Naive thymus-derived CD4-positive, alpha-beta T cell (primary cell): ENCODE data around the gene SPAG6. TPM values are rescaled to one million over a fixed set of nuclear protein-coding genes. Genes with fewer than 3 reads are reported as not detected.

Experiments
- ATAC-seq: fragments of 150-1000 bp; cut with Tn5 transposase; 2 replicates; pipeline ENCODE4 v1.10.0; 2021; ENCODE audit warnings: mild to moderate bottlenecking, moderate library complexity
- CTCF ChIA-PET: fragments of 350-600 bp; sonication (Branson Sonifier 250); formaldehyde crosslinking; loops from one replicate; lab custom pipeline; 2021; ENCODE audit warnings: antibody characterized with exemption; lab: Charles Lee
- POLR2A ChIA-PET: fragments of 350-600 bp; sonication (Branson Sonifier 250); formaldehyde crosslinking; loops from one replicate; lab custom pipeline; 2021; ENCODE audit warnings: antibody characterized with exemption, inconsistent platforms; lab: Charles Lee
- DNase-seq, 9 donors: peaks; one replicate each; pipeline versions ENCODE4 v3.0.0 to v3.0.0-alpha.2; 2020 to 2022; ENCODE audit warnings: mixed read lengths in 1 of 9
- H3K27ac ChIP-seq: one replicate; pipeline ENCODE4 v1.7.0; 2013; ENCODE audit warnings: mild to moderate bottlenecking, low read depth, low read length, moderate library complexity
- H3K27me3 ChIP-seq, 2 donors: one replicate each; pipeline ENCODE4 v1.7.0; 2013; ENCODE audit warnings: low read length in 2 of 2, mild to moderate bottlenecking in 2 of 2, moderate library complexity in 2 of 2; ENCODE audit not compliant: control insufficient read depth in 2 of 2, insufficient read depth in 2 of 2
- H3K36me3 ChIP-seq, 3 experiments: 1 replicate in 2 of 3; 2 replicates in 1 of 3; pipeline ENCODE4 v1.7.0; 2013; ENCODE audit warnings: low read length in 3 of 3, mild to moderate bottlenecking in 3 of 3, moderate library complexity in 1 of 3; ENCODE audit not compliant: insufficient read depth in 3 of 3, control insufficient read depth in 2 of 3
- H3K4me1 ChIP-seq, 2 donors: one replicate each; pipeline ENCODE4 v1.7.0; 2013; ENCODE audit warnings: low read length in 2 of 2, mild to moderate bottlenecking in 2 of 2, moderate library complexity in 1 of 2; ENCODE audit not compliant: control insufficient read depth in 2 of 2, insufficient read depth in 2 of 2
- H3K4me3 ChIP-seq: 2 replicates; pipeline ENCODE4 v1.7.0; 2013; ENCODE audit warnings: mild to moderate bottlenecking, low read length
- H3K9me3 ChIP-seq, 3 experiments: 1 replicate in 2 of 3; 2 replicates in 1 of 3; pipeline ENCODE4 v1.7.0; 2013; ENCODE audit warnings: low read length in 3 of 3; ENCODE audit not compliant: control insufficient read depth in 2 of 3
- H3K27ac Mint-ChIP-seq, 9 donors: one replicate each; pipeline ENCODE4 v1.8.0; 2020 to 2022; ENCODE audit warnings: mixed read lengths in 9 of 9, mild to moderate bottlenecking in 8 of 9, moderate library complexity in 5 of 9, inconsistent platforms in 2 of 9
- H3K27me3 Mint-ChIP-seq, 5 donors: one replicate each; pipeline ENCODE4 v1.8.0; 2021 to 2022; ENCODE audit warnings: mixed read lengths in 5 of 5, mild to moderate bottlenecking in 1 of 5
- H3K36me3 Mint-ChIP-seq, 5 donors: one replicate each; pipeline ENCODE4 v1.8.0; 2020 to 2022; ENCODE audit warnings: mixed read lengths in 5 of 5, mild to moderate bottlenecking in 3 of 5, inconsistent platforms in 1 of 5
- H3K4me1 Mint-ChIP-seq, 7 donors: one replicate each; pipeline ENCODE4 v1.8.0; 2020 to 2022; ENCODE audit warnings: mixed read lengths in 7 of 7, mild to moderate bottlenecking in 3 of 7, inconsistent platforms in 1 of 7
- H3K4me3 Mint-ChIP-seq, 10 donors: one replicate each; pipeline ENCODE4 v1.8.0; 2020 to 2022; ENCODE audit warnings: mild to moderate bottlenecking in 10 of 10, mixed read lengths in 10 of 10, moderate library complexity in 6 of 10, inconsistent platforms in 2 of 10
- H3K9me3 Mint-ChIP-seq, 11 donors: one replicate each; pipeline ENCODE4 v1.8.0; 2020 to 2022; ENCODE audit warnings: mixed read lengths in 11 of 11, mild to moderate bottlenecking in 4 of 11, inconsistent platforms in 1 of 11, moderate library complexity in 1 of 11
- intact Hi-C, 2 donors: fragments of 100-400 bp; cut with micrococcal nuclease; formaldehyde crosslinking; loops; one replicate each; pipeline ENCODE4 v1.15.1; 2023
- polyA plus RNA-seq, 2 donors: library from polyadenylated mRNA; unstranded; fragments of 300-500 nt; fragmentation: Illumina TruSeq; gene quantifications; one replicate each; pipeline ENCODE4 v1.2.3, GENCODE V29; 2021
- total RNA-seq, 6 experiments: library from RNA in 5 of 6; stranded (reverse) in 5 of 6; gene quantifications; 1 replicate in 5 of 6; 2 replicates in 1 of 6; pipeline ENCODE4 v1.2.3 and lab custom pipeline; 2021 to 2026

Gene SPAG6
- total and polyA plus RNA-seq, 7 experiments from 2014 or later: 0.46 to 0.93 TPM; not detected in 5

GRCh38 chr10:22335173-22335933 is 9.9 kb upstream of the SPAG6 start:
- Mint-ChIP-seq H3K27me3 (peaks cover 30 to 57% (median 52%) of the 10 kb centered on the region in 5 donors), H3K27ac (peak overlapping the region; percentile 84 to 95 (median 92)), H3K9me3 (peaks cover 0 to 40% (median 5%) of the 10 kb centered on the region in 11 donors), H3K36me3 (peaks cover 0 to 17% (median 0%) of the 10 kb centered on the region in 5 donors), H3K4me3 (peak overlapping the region; percentile 82 to 91 (median 87)), H3K4me1 (peaks cover 7 to 55% (median 35%) of the 10 kb centered on the region in 7 donors)
- CTCF ChIA-PET: no interaction called here
- POLR2A ChIA-PET: interaction anchor here (0.5 to 1.1 kb wide), 3 partner anchors 8 to 81 kb away, joined by 3 to 4 read pairs (median 4); no protein-coding TSS in a partner anchor
- peak; percentile 90 for ATAC-seq
- H3K36me3 ChIP-seq: no peaks in the 10 kb centered on the region
- peak overlapping the region; percentile 57 for H3K4me3 ChIP-seq
- H3K27me3 ChIP-seq: peaks cover 25 to 47% of the 10 kb centered on the region in 2 donors
- H3K9me3 ChIP-seq: no peaks in the 10 kb centered on the region
- peak; percentile 51 to 83 (median 77) for DNase-seq
- H3K27ac ChIP-seq: peak overlapping the region; percentile 63
- intact Hi-C loops: loop anchor here in 1 of 2 donors (1.0 to 2.0 kb wide), 2 partner anchors 106 to 801 kb away; partner anchors contain the start of gene MLLT10
- H3K4me1 ChIP-seq: peaks cover 36 to 38% of the 10 kb centered on the region in 2 donors

- Histone ChIP-seq H3K27me3 (peaks cover 34 to 70% of the 10 kb centered on the region in 2 donors), H3K36me3 (no peaks in the 10 kb centered on the region), H3K4me1 (peaks cover 36 to 39% of the 10 kb centered on the region in 2 donors), H3K9me3 (no peaks in the 10 kb centered on the region), H3K4me3 (no peak overlapping the region), H3K27ac (no peak overlapping the region)
- CTCF ChIA-PET: interaction anchor here (0.6 to 2.5 kb wide), 2 partner anchors 22 to 80 kb away, joined by 3 to 8 read pairs; partner anchors contain the start of gene COMMD3
- Mint-ChIP-seq H3K9me3 (peaks cover 0 to 48% (median 9%) of the 10 kb centered on the region in 11 donors), H3K4me1 (peaks cover 6 to 54% (median 22%) of the 10 kb centered on the region in 7 donors), H3K4me3 (peak overlapping the region in 3 of 10 donors; percentile 15 to 45 (median 21)), H3K36me3 (peaks cover 0 to 10% (median 0%) of the 10 kb centered on the region in 5 donors), H3K27ac (no peak overlapping the region), H3K27me3 (peaks cover 47 to 69% (median 63%) of the 10 kb centered on the region in 5 donors)
- POLR2A ChIA-PET: interaction anchor here (1.6 to 2.5 kb wide), 3 partner anchors 18 to 84 kb away, joined by 4 to 16 read pairs (median 5); no protein-coding TSS in a partner anchor
- intact Hi-C loops: loop anchor here in 1 of 2 donors (2.0 kb wide), 1 partner anchor 14 kb away; no protein-coding TSS in a partner anchor
- DNase-seq (no peak), ATAC-seq (no peak)
Observed at GRCh38 chr10:22338185-22338900, 7.0 kb upstream of the SPAG6 start.

- peaks cover 0 to 5% (median 0%) of the 10 kb centered on the region in 5 donors for H3K36me3 Mint-ChIP-seq
- Histone ChIP-seq H3K9me3 (no peaks in the 10 kb centered on the region), H3K27ac (no peak overlapping the region), H3K4me3 (no peak overlapping the region), H3K27me3 (peaks cover 40 to 75% of the 10 kb centered on the region in 2 donors), H3K36me3 (no peaks in the 10 kb centered on the region), H3K4me1 (peaks cover 30 to 34% of the 10 kb centered on the region in 2 donors)
- intact Hi-C loops: loop anchor here in 1 of 2 donors (2.0 kb wide), 1 partner anchor 14 kb away; no protein-coding TSS in a partner anchor
- peaks cover 0 to 48% (median 5%) of the 10 kb centered on the region in 11 donors for H3K9me3 Mint-ChIP-seq
- ATAC-seq (no peak), DNase-seq (no peak)
- ChIA-PET CTCF (interaction anchor here (0.6 to 2.5 kb wide), 3 partner anchors 15 to 80 kb away, joined by 3 to 8 read pairs (median 4); partner anchors contain the start of gene COMMD3), POLR2A (interaction anchor here (0.6 to 2.7 kb wide), 5 partner anchors 19 to 98 kb away, joined by 3 to 20 read pairs (median 5); no protein-coding TSS in a partner anchor)
- peaks cover 48 to 70% (median 64%) of the 10 kb centered on the region in 5 donors for H3K27me3 Mint-ChIP-seq
- peak overlapping the region in 2 of 10 donors; percentile 21 to 45 for H3K4me3 Mint-ChIP-seq
- H3K27ac Mint-ChIP-seq: no peak overlapping the region
- H3K4me1 Mint-ChIP-seq: peaks cover under 1 to 48% (median 16%) of the 10 kb centered on the region in 7 donors
Observed at GRCh38 chr10:22338931-22339330, 6.4 kb upstream of the SPAG6 start.

- DNase-seq (no peak), ATAC-seq (no peak)
- Mint-ChIP-seq H3K36me3 (peaks cover 0 to 5% (median 0%) of the 10 kb centered on the region in 5 donors), H3K4me3 (peak overlapping the region; percentile 80 to 89 (median 86)), H3K4me1 (peaks cover 0 to 56% (median 19%) of the 10 kb centered on the region in 7 donors), H3K27ac (peak overlapping the region; percentile 56 to 93 (median 89)), H3K9me3 (peaks cover 0 to 58% (median 13%) of the 10 kb centered on the region in 11 donors), H3K27me3 (peaks cover 57 to 79% (median 73%) of the 10 kb centered on the region in 5 donors)
- Histone ChIP-seq H3K27ac (no peak overlapping the region), H3K4me3 (peak overlapping the region; percentile 41), H3K9me3 (peaks cover 0 to 2% (median 0%) of the 10 kb centered on the region in 3 experiments), H3K36me3 (no peaks in the 10 kb centered on the region), H3K4me1 (peaks cover 26 to 28% of the 10 kb centered on the region in 2 donors), H3K27me3 (peaks cover 49 to 84% of the 10 kb centered on the region in 2 donors)
- intact Hi-C loops: loop anchor here (1.0 to 10.0 kb wide), 10 partner anchors 15 to 855 kb away; partner anchors contain the start of genes COMMD3 (in 1 of the 2), DNAJC1 (in 1 of the 2) and PTF1A (in 1 of the 2)
- ChIA-PET CTCF (interaction anchor here (1.3 to 2.5 kb wide), 2 partner anchors 16 to 24 kb away, joined by 4 to 8 read pairs; partner anchors contain the start of gene COMMD3), POLR2A (interaction anchor here (0.6 to 2.7 kb wide), 16 partner anchors 20 to 829 kb away, joined by 3 to 20 read pairs (median 4); partner anchors contain the start of gene DNAJC1)
Observed at GRCh38 chr10:22339761-22340328, 5.5 kb upstream of the SPAG6 start.

- peak; percentile 59 for ATAC-seq
- Histone ChIP-seq H3K27me3 (peaks cover 51 to 91% of the 10 kb centered on the region in 2 donors), H3K4me1 (peaks cover 24 to 26% of the 10 kb centered on the region in 2 donors), H3K36me3 (no peaks in the 10 kb centered on the region), H3K4me3 (peak overlapping the region; percentile 41), H3K9me3 (peaks cover 0 to 4% (median 0%) of the 10 kb centered on the region in 3 experiments), H3K27ac (peak overlapping the region; percentile 20)
- ChIA-PET POLR2A (interaction anchor here (0.6 to 2.7 kb wide), 11 partner anchors 21 to 337 kb away, joined by 3 to 20 read pairs (median 5); partner anchors contain the start of genes COMMD3 and DNAJC1), CTCF (interaction anchor here (1.3 to 2.5 kb wide), 2 partner anchors 17 to 24 kb away, joined by 4 to 8 read pairs; partner anchors contain the start of gene COMMD3)
- Mint-ChIP-seq H3K27me3 (peaks cover 59 to 79% (median 74%) of the 10 kb centered on the region in 5 donors), H3K27ac (peak overlapping the region; percentile 56 to 93 (median 89)), H3K4me1 (peaks cover 0 to 54% (median 18%) of the 10 kb centered on the region in 7 donors), H3K9me3 (peaks cover 0 to 55% (median 14%) of the 10 kb centered on the region in 11 donors), H3K36me3 (peaks cover 0 to 5% (median 0%) of the 10 kb centered on the region in 5 donors), H3K4me3 (peak overlapping the region; percentile 80 to 89 (median 86))
- peak in 8 of 9 donors; percentile 41 to 80 (median 58) for DNase-seq
- intact Hi-C loops: loop anchor here (1.0 to 10.0 kb wide), 11 partner anchors 16 to 854 kb away; partner anchors contain the start of genes COMMD3 (in 1 of the 2), DNAJC1 (in 1 of the 2) and PTF1A (in 1 of the 2)
Observed at GRCh38 chr10:22340329-22341189, 4.7 kb upstream of the SPAG6 start.
